Stimulated activated CD8-positive, alpha-beta memory T cell treated with anti-CD3 and anti-CD28 coated beads, Interleukin-15, amount 100 ng/mL, for 48 hours (primary cell): ENCODE measurements around the gene CARTPT.

Source experiments
- DNase-seq, 2 donors: peaks; one replicate each; pipeline ENCODE4 v3.0.0-alpha.2; 2020; ENCODE audit warnings: low read depth in 2 of 2

CARTPT gene

GRCh38 chr5:71737931-71738539 lies 19.0 kb downstream of the CARTPT start:
- DNase-seq: no peak

GRCh38 chr5:71738662-71739361 lies 19.7 kb downstream of the CARTPT start:
- DNase-seq: no peak

GRCh38 chr5:71740015-71740753 lies 21.1 kb downstream of the CARTPT start:
- no peak for DNase-seq

GRCh38 chr5:71743155-71743554 lies 24.1 kb downstream of the CARTPT start:
- no peak for DNase-seq

- DNase-seq: no peak
These were observed 25.1 kb downstream of the CARTPT start for GRCh38 chr5:71744009-71744790.

- no peak for DNase-seq
These were observed 28.1 kb downstream of the CARTPT start for GRCh38 chr5:71747182-71747581.

GRCh38 chr5:71748360-71748759 lies 29.3 kb downstream of the CARTPT start:
- DNase-seq: no peak

GRCh38 chr5:71751422-71751821 lies 32.3 kb downstream of the CARTPT start:
- DNase-seq: no peak

GRCh38 chr5:71752441-71753190 lies 33.5 kb downstream of the CARTPT start:
- no peak for DNase-seq

- peak; percentile 13 to 15 for DNase-seq
These were observed 38.8 kb downstream of the CARTPT start for GRCh38 chr5:71757590-71758543.

GRCh38 chr5:71762826-71763225 lies 43.8 kb downstream of the CARTPT start:
- DNase-seq: no peak

GRCh38 chr5:71767661-71768060 lies 48.6 kb downstream of the CARTPT start:
- no peak for DNase-seq

- no peak for DNase-seq
These were observed 50.2 kb downstream of the CARTPT start for GRCh38 chr5:71769287-71769686.

- no peak for DNase-seq
These were observed 51.3 kb downstream of the CARTPT start for GRCh38 chr5:71770381-71770780.
